A549 (cell line): ENCODE results near the gene ZNF358. TPM values are rescaled to one million over a fixed set of nuclear protein-coding genes. Genes with fewer than 3 reads are reported as not detected.

Experiments
- ATAC-seq, 2 experiments: fragments of 200-7000 bp in 1 of 2; fragments of >200 bp in 1 of 2; cut with Nextera tagmentation in 1 of 2; cut with Tn5 transposase in 1 of 2; 3 replicates each; pipeline versions ENCODE4 v1.8.0 to v1.9.1; 2018 to 2020; ENCODE audit warnings: mild to moderate bottlenecking in 1 of 2, moderate library complexity in 1 of 2
- CTCF ChIA-PET: fragments of 300-600 bp; sonication (Branson Sonifier 250); formaldehyde crosslinking; extraction: SDS; loops from one replicate; lab custom pipeline; 2021; ENCODE audit warnings: antibody characterized with exemption, inconsistent platforms; lab: Yijun Ruan, JAX
- POLR2A ChIA-PET: fragments of 350-600 bp; formaldehyde crosslinking; extraction: SDS; loops from one replicate; lab custom pipeline; 2021; ENCODE audit warnings: antibody characterized with exemption, inconsistent platforms; lab: Yijun Ruan, JAX
- DNase-seq, 2 experiments: peaks; one replicate each; pipeline versions ENCODE4 v3.0.0 to v3.0.0-alpha.2; 2011 to 2016; ENCODE audit warnings: low read depth in 1 of 2, low spot score in 1 of 2
- FAIRE-seq: peaks from 2 replicates; lab custom pipeline; 2011; peaks lifted over from hg19 to GRCh38; lab: Jason Lieb, UNC
- H3K27ac ChIP-seq, 2 experiments: fragments of >200 bp; sonication (Bioruptor Twin); formaldehyde crosslinking; 3 replicates each; pipeline ENCODE4 v1.5.1; 2016 to 2017
- H3K4me1 ChIP-seq: fragments of >200 bp; sonication (Bioruptor Twin); formaldehyde crosslinking; 3 replicates; pipeline ENCODE4 v1.6.1; 2016
- H3K4me2 ChIP-seq: fragments of >200 bp; sonication (Bioruptor Twin); formaldehyde crosslinking; 3 replicates; pipeline ENCODE4 v1.6.1; 2016
- H3K4me3 ChIP-seq: fragments of >200 bp; sonication (Bioruptor Twin); formaldehyde crosslinking; 3 replicates; pipeline ENCODE4 v1.5.1; 2016
- H3K9me3 ChIP-seq: fragments of >200 bp; sonication (Bioruptor Twin); formaldehyde crosslinking; 3 replicates; pipeline ENCODE4 v1.6.1; 2016
- CBX2 ChIP-seq: fragments of 200-600 bp; sonication (generic); IDR thresholded peaks from 2 replicates; pipeline ENCODE4 v1.6.1; 2016; ENCODE audit warnings: low read depth, mild to moderate bottlenecking, borderline replicate concordance
- CBX8 ChIP-seq: fragments of 200-600 bp; sonication (generic); IDR thresholded peaks from 2 replicates; pipeline ENCODE4 v1.6.1; 2016
- CEBPB ChIP-seq, 2 experiments: fragments of >200 bp in 1 of 2; sonication (Bioruptor Twin) in 1 of 2; formaldehyde crosslinking in 1 of 2; IDR thresholded peaks; 2 replicates each; pipeline ENCODE4 v1.6.1; 2012 to 2016
- CHD2 ChIP-seq: fragments of 150-350 bp; IDR thresholded peaks from 2 replicates; pipeline ENCODE4 v1.6.1; 2014; ENCODE audit warnings: low read length; ENCODE audit not compliant: partially characterized antibody
- E2F6 ChIP-seq: IDR thresholded peaks from 2 replicates; pipeline ENCODE4 v1.6.1; 2012; ENCODE audit warnings: low read depth, borderline replicate concordance
- EHF ChIP-seq: fragments of 250-450 bp; sonication (Bioruptor Pico); IDR thresholded peaks from 2 replicates; pipeline ENCODE4 v1.5.0; 2020; ENCODE audit warnings: mild to moderate bottlenecking
- EP300 ChIP-seq, 2 experiments: fragments of >200 bp; sonication (Bioruptor Twin); formaldehyde crosslinking; IDR thresholded peaks; 2 replicates in 1 of 2; 3 replicates in 1 of 2; pipeline ENCODE4 v1.6.1; 2016 to 2017
- FOSL2 ChIP-seq, 2 experiments: fragments of 450-650 bp in 1 of 2; fragments of >200 bp in 1 of 2; sonication (Bioruptor Twin) in 1 of 2; formaldehyde crosslinking; IDR thresholded peaks; 2 replicates each; pipeline versions ENCODE4 v1.5.0 to v1.6.1; 2016 to 2020; ENCODE audit warnings: mild to moderate bottlenecking in 1 of 2, moderate library complexity in 1 of 2
- GATA3 ChIP-seq: IDR thresholded peaks from 2 replicates; pipeline ENCODE4 v1.6.1; 2012; ENCODE audit warnings: borderline replicate concordance
- HOXB13 ChIP-seq: fragments of 250-450 bp; sonication (Bioruptor Pico); IDR thresholded peaks from 2 replicates; pipeline ENCODE4 v1.5.0; 2020; ENCODE audit warnings: low read depth, mild to moderate bottlenecking, moderate library complexity
- KDM5A ChIP-seq: fragments of 200-600 bp; sonication (generic); IDR thresholded peaks from 2 replicates; pipeline ENCODE4 v1.6.1; 2016; ENCODE audit warnings: antibody characterized with exemption, mild to moderate bottlenecking
- MAZ ChIP-seq: fragments of 150-350 bp; IDR thresholded peaks from 2 replicates; pipeline ENCODE4 v1.6.1; 2014; ENCODE audit warnings: antibody characterized with exemption, low read depth, low read length, borderline replicate concordance
- PHF8 ChIP-seq: fragments of 200-600 bp; sonication (generic); IDR thresholded peaks from 2 replicates; pipeline ENCODE4 v1.6.1; 2016; ENCODE audit warnings: low read depth, mild to moderate bottlenecking, antibody characterized with exemption, moderate library complexity, borderline replicate concordance
- RFX5 ChIP-seq: fragments of 450-650 bp; IDR thresholded peaks from 2 replicates; pipeline ENCODE4 v1.7.1; 2014; ENCODE audit warnings: antibody characterized with exemption, mild to moderate bottlenecking, moderate library complexity
- TFCP2L1 ChIP-seq: fragments of 250-450 bp; sonication (Bioruptor Pico); IDR thresholded peaks from 2 replicates; pipeline ENCODE4 v1.5.0; 2021; ENCODE audit warnings: mild to moderate bottlenecking
- WGBS: methylation state at CpG from one replicate; pipeline ENCODE4 v1.1.6; 2017; ENCODE audit errors: missing lambda C conversion rate; 5-methylcytosine and 5-hydroxymethylcytosine counted together
- polyA plus RNA-seq, 4 experiments: library from polyadenylated mRNA; depleted of rRNA in 3 of 4; stranded (reverse); fragments of >200 nt; fragmentation: RNase III in 1 of 4; extraction: RNeasy Plus Mini Kit Qiagen cat#74134 plus additional on column Dnase treatment in 1 of 4; gene quantifications; 2 replicates in 3 of 4; 3 replicates in 1 of 4; pipeline ENCODE4 v1.2.3, GENCODE V29; 2011 to 2017
- TF ChIP-seq, protein P1 (sequence below): fragments of 250-450 bp; sonication (Bioruptor Pico); IDR thresholded peaks from 2 replicates; pipeline ENCODE4 v1.5.0; 2021; ENCODE audit warnings: mild to moderate bottlenecking, moderate library complexity, borderline replicate concordance

ZNF358 gene
- polyA plus RNA-seq, 2 of the 4 experiments (the other 2 are of a cell fraction), result 9.5 to 14.0 TPM

- no peak overlapping the region for H3K4me3 ChIP-seq
- no peak overlapping the region for H3K27ac ChIP-seq
- ChIA-PET CTCF (no interaction called here), POLR2A (no interaction called here)
- ATAC-seq, result no peak
- no peak overlapping the region for H3K4me2 ChIP-seq
- 92% methylated on average over 17 of the region's 36 CpGs for WGBS
- TF ChIP-seq MAZ, result no peak
- TF ChIP-seq GATA3, result no peak
- TF ChIP-seq, protein P1, sequence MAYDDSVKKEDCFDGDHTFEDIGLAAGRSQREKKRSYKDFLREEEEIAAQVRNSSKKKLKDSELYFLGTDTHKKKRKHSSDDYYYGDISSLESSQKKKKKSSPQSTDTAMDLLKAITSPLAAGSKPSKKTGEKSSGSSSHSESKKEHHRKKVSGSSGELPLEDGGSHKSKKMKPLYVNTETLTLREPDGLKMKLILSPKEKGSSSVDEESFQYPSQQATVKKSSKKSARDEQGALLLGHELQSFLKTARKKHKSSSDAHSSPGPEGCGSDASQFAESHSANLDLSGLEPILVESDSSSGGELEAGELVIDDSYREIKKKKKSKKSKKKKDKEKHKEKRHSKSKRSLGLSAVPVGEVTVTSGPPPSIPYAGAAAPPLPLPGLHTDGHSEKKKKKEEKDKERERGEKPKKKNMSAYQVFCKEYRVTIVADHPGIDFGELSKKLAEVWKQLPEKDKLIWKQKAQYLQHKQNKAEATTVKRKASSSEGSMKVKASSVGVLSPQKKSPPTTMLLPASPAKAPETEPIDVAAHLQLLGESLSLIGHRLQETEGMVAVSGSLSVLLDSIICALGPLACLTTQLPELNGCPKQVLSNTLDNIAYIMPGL (CRISPR knock-in tag), result no peak
- no peak for TF ChIP-seq CEBPB (IDR thresholded peaks at IDR 0.05)
- TF ChIP-seq CHD2, result no peak
- H3K4me1 ChIP-seq, result no peaks in the 10 kb centered on the region
- no peak for FAIRE-seq
- DNase-seq, result no peak
- no peaks in the 10 kb centered on the region for H3K9me3 ChIP-seq
Measured at GRCh38 chr19:7549429-7550148, 33.7 kb downstream of the ZNF358 start.

DNA sequence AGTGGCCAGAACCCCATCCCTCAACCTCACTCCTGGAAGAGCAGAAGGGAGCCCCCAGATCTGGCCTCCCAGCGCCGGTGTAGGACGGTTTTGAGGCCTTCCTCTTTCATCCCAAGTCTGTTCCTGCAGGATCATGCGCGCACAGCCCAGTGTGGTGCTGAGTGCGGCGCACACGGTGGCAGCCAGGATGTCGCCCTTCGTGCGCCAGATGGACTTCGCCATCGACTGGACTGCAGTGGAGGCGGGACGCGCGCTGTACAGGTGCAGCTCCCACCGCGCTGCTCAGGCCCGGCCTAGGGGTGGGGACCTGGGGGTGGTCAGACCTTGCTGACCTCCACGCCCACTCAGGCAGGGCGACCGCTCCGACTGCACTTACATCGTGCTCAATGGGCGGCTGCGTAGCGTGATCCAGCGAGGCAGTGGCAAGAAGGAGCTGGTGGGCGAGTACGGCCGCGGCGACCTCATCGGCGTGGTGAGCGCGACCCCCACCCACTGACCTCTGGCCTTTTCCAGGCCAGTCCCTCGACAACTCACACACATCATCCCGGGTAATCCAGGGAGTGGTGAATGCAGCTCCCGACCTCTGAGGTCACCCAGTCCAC is 34.4 kb downstream of the ZNF358 start:
- no peaks in the 10 kb centered on the region for H3K9me3 ChIP-seq
- FAIRE-seq, result no peak
- 98% methylated on average over 20 of the region's 41 CpGs for whole genome bisulfite sequencing
- no peak overlapping the region for H3K4me3 ChIP-seq
- no peak for DNase-seq
- no peak overlapping the region for H3K27ac ChIP-seq
- ChIA-PET POLR2A (no interaction called here), CTCF (interaction anchor here (0.8 to 1.1 kb wide), 2 partner anchors 18 to 281 kb away, joined by 3 read pairs; no protein-coding TSS in a partner anchor)
- ATAC-seq, result no peak
- H3K4me1 ChIP-seq, result no peaks in the 10 kb centered on the region
- H3K4me2 ChIP-seq, result no peak overlapping the region
- TF ChIP-seq KDM5A, result no peak
- TF ChIP-seq TFCP2L1, result no peak
- no peak for TF ChIP-seq EHF (CRISPR knock-in tag)
- TF ChIP-seq, protein P1 (CRISPR knock-in tag), result no peak
- TF ChIP-seq GATA3, result no peak
- TF ChIP-seq EP300 (IDR thresholded peaks at IDR 0.05), result no peak
- no peak for TF ChIP-seq RFX5
- TF ChIP-seq CBX2, result no peak
- no peak for TF ChIP-seq CBX8
- TF ChIP-seq PHF8, result no peak
- TF ChIP-seq E2F6, result no peak
- no peak for TF ChIP-seq FOSL2 (IDR thresholded peaks at IDR 0.05)
- TF ChIP-seq FOSL2 (CRISPR knock-in tag; IDR thresholded peaks at IDR 0.05), result no peak
- no peak for TF ChIP-seq HOXB13 (CRISPR knock-in tag)
